ENCODE results near the gene VPS35.
"Not testable (repeated sequence)": the region's sequence is repeated elsewhere in the genome, so short reads cannot be mapped to it uniquely, and the experiment has no call there.

Gene VPS35

DNA sequence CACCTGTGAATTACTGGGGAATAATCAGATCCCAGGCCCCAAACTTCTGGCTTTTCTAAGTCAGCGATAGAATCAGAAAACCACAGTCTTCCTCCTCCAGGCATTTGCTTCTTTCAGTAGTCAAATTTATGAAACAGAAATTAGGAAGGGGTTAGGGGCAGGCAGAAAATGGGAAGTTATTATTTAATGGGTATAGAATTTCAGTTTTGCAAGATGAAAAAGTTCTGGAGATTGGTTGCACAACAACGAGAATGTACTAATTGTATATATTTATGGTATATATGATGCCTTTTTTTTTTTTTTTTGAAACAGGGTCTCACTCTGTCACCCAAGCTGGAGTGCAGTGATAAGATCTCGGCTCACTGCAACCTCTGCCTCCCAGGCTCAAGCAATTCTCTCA, 23.9 kb upstream of the VPS35 start:
- DNase-seq (ENCODE audit: low spot score), result no peak

- DNase-seq (ENCODE audit: low spot score), result no peak
These were observed 22.4 kb upstream of the VPS35 start for GRCh38 chr16:46711106-46712058.

GRCh38 chr16:46709469-46710005, 20.6 kb upstream of the VPS35 start:
- no peak for DNase-seq (ENCODE audit: low spot score)

- no peak for DNase-seq (ENCODE audit: low spot score)
These were observed 17.7 kb upstream of the VPS35 start for GRCh38 chr16:46706642-46707041.

DNA sequence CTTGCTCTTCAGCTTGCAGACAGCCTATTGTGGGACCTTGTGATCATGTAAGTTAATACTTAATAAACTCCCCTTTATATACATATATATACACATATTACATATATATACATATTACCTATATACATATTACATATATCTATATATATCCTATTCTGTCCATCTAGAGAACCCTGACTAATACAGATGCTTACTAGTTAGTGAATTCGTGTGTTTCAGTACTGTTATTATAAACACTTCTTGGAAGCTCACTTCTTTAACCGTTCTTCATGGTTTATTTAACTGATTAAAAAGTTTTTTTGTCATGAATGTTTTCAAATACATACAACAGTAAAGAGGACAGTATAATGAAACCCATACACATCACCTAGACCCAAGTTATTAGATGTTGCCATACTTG, 13.1 kb upstream of the VPS35 start:
- DNase-seq (ENCODE audit: low spot score), result no peak

DNA sequence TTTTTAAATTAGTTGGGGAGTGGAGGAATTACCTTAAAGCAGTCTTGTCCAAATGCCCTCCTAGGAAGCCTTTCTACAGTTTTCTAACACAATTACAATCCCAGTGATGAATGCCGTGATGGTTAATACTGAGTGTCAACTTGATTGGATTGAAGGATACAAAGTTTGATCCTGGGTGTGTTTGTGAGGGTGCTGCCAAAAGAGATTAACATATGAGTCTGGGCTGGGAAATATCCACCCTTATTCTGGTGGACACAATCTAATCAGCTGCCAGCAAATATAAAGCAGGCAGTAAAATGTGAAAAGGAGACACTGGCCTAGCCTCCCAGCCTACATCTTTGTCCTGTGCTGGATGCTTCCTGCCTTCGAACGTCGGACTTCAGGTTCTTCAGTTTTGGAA, 12.6 kb upstream of the VPS35 start:
- DNase-seq (ENCODE audit: low spot score), result no peak

DNA sequence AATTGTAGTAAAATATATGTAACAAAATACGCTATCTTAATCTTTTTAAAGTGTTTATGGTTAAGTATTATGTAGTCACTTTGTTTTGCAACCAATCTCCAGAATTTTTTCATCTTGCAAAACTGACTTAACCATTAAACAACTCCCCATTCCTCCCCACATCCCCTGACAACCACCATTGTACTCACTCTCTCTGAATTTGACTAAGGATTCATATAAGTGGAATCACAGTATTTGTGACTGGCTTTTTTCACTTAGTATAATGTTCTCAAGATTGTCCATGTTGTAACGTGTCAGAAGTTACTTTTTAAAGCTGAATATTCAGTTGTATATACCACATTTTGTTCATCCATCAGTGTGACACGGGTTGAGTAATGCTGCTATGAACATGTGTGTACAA, 11.1 kb upstream of the VPS35 start:
- no peak for DNase-seq (ENCODE audit: low spot score)

GRCh38 chr16:46696957-46697356, 8.0 kb upstream of the VPS35 start:
- no peak for DNase-seq (ENCODE audit: low spot score)

DNA sequence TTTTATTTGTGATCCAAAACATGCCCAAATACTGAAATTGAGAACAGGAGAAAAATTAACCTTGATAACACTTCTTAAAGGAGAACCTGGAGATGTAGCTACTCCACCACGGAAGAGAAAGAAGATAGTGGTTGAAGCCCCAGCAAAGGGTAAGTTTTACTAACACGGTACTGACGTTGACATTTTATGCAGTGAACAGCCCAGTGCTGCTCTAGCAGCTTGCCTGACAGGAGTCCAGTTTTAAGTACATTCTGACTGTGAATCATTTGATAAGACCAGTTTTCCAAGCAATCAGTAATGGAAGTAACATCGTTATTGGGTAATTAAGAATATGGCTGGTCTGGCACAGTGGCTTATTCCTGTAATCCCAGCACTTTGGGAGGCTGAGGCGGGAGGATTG, 7.0 kb upstream of the VPS35 start:
- no peak for DNase-seq (ENCODE audit: low spot score)

DNA sequence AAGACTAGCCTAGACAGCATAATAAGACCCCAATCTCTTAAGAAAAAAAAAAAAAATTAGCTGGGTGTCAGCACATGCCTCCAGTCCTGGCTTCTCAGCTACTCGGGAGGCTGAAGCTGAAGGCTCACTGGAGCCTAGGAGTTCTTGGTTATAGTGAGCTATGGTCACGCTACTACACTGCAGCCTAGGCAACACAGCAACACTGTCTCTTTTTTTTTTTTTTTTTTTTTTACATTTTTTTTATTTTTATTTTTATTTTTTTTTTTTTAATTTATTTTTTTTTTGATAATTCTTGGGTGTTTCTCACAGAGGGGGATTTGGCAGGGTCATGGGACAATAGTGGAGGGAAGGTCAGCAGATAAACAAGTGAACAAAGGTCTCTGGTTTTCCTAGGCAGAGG, 4.6 kb upstream of the VPS35 start:
- no peak for DNase-seq (ENCODE audit: low spot score)

- no peak for DNase-seq (ENCODE audit: low spot score)
These were observed 2.7 kb upstream of the VPS35 start for GRCh38 chr16:46691726-46692125.

DNA sequence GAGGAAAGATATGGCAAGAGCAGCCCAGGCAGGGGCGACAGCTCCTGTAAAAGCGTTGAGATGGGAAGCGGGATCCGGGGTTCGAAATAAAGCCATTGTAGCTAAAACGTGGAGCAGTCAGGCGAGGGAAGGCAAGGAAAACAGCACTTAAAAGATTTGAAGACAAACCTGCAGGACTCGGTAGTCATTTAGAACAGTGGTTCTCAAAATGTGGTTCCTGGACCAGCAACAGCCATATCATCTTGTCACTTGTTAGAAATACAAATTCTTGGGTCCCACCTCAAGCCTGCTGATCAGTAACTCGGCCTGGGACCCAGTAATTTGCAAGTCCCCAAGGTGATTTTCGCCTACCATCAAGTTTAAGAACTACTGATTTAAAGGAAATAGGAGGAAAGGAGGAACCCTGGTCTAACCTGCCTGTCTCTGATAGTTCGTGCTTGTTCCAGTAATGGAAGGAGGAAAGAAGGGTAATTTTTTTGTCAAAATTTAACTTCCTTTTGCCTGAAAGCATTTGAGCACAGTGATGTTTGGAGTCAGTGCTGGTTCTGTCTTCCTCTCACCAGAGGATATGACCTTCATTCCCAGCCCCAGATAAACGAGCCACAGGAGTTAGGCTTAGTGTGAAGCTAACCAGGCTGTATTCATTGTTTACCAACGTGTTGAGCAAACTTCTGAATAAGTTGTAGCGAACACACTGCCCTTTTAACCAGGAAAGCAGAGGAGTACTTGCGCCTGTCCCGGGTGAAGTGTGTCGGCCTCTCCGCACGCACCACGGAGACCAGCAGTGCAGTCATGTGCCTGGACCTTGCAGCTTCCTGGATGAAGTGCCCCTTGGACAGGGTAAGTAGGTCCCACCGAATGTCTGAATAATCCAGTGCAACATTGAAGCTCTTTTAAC, 1.6 kb upstream of the VPS35 start:
- no peak for DNase-seq (ENCODE audit: low spot score)

DNA sequence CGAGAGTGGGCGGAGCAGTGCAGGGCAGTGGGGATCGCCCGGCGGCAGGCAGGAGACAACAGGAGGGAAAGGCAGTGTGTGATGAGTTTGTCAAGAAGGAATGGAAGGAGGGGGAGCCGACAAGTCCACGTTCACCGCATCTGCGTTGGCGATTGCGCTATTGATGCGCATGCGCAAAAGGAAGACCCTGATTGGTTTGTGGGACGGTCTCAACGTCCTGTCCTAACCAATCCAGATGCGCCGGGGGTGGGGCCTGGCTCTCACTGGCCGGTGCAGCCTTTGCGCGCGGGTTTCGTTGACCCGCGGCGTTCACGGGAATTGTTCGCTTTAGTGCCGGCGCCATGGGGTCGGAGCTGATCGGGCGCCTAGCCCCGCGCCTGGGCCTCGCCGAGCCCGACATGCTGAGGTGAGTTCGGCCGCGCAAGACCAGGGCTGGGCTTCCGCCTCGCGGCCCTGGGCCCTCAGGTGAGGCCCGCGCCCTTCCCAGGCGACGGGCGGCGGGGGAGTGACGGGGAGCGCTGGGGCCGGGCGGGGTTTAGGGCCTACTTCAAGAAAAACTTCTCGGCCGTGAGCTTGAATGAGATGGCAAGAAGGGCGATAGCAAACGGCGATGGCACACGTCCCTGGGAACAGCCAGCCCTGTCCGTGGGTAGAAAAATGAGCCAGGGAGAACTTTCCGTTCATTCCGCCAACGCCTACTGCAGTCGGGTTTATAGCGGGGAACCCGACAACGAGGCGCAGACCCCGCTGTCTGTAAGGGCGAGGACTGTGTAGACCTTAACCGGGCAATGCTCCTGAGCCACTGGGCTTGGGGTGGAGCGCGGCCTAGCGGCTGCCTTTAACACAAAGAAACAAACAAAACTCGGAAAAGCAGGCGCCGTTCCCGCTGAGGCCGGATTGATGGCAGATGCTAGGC, 645 bp upstream of the VPS35 start, which contains the start of gene ORC6:
ORC6 (plus strand) TSS at position 295 of the 916 bp plus-strand sequence; CDS start at position 342, 47 bp downstream.
- DNase-seq (ENCODE audit: low spot score), result peak; percentile 96

GRCh38 chr16:46688101-46688653, 801 bp downstream of the VPS35 start:
- no peak for DNase-seq (ENCODE audit: low spot score)

DNA sequence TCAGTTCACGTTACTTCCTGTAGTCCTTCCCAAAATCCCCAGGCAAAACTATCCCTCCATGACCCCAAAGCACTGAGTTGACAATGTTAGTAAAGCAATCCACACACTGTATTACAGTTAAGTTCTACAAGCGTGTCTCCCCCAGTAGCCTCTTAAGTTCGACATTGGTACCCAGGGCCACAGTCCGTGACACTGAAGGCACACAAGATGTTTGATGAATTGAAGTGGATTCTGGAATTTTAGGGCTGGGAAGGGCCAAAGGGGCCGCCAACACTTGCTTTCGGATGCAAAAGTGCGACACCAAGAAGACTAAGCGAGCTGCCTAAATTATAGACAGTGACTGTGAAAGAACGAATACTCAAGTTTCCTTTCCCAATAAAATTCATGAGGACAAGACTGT, 1.5 kb downstream of the VPS35 start:
- no peak for DNase-seq (ENCODE audit: low spot score)

DNA sequence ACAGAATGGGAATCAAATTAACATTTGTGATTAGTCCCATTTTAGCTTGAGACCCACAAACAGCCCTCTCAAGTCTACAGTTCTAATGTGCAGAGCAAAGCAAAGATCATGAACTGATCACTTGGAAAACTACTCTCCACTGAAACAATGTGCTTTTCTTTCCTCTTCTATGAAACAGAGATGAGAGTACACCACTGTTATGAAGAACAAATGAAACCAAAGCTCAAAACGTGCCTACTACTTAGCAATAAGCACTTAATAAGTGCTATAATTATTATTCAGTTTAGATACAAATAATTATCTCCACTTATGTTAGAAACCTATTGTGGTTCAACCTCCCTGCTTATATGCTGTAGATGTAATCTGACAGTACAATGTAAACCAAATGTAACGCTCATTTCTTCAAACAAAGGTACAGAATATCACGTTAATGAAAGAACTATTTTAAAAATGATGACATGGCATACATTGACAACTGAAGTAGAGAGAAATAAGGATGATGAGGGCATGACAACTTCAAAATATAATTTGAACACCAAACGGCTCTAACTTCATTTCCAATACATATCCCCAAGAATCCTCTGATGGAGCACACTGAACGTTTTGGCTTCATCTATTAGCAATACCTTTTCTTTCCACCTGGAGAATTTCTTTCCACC, 2.0 kb downstream of the VPS35 start:
- DNase-seq (ENCODE audit: low spot score), result no peak

DNA sequence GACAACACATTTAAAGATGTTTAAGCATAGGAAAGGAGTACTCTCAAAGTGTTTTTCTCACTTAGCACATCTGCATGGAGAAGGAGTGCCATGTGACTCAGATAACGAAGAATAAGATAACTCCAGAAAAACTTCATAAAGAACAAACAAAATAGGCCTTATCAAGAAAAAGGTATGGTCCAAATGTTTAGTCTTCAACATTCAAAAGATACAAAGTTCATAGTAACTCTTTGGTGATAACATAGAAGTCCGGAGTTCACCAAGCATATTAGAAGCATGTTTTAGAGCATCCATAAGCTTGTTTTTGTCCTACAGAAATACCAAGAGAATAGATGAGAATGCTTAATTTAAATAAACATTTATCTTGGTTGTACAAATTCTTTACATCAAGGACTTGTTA, 7.1 kb downstream of the VPS35 start:
- DNase-seq (ENCODE audit: low spot score), result not testable (repeated sequence)

- DNase-seq (ENCODE audit: low spot score), result not testable (repeated sequence)
These were observed 11.0 kb downstream of the VPS35 start for GRCh38 chr16:46677943-46678342.

DNA sequence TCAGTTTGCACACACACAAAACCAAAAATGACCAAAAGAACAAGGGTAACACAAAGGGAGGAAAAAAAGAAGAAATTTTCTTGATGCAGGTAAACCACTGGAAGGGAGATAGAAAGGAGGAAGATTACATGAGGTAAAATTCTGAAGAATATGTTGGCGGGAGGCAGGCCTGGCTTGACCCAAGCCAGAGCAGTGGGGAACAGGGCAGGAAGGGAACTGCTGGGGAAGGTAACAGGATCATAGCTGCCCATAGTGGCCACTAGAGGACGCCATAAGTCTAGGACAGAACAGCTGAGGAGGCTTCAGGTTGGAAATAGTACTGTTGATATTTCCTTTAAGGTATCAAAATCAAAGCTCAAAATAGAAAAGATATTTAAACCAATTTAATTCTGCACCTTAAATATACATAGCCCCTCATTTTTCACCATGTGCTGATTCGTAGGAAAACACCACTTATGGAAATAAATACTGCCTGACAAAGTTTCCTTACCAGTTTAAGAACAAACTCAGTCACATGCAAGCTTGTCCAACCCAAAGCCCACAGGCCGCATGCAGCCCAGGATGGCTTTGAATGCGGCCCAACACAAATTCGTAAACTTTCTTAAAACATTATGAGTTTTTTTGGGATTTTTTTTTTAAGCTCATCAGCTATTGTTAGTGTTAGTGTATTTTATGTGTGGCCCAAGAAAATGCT, 15.5 kb downstream of the VPS35 start:
- DNase-seq (ENCODE audit: low spot score), result peak; percentile 76

DNA sequence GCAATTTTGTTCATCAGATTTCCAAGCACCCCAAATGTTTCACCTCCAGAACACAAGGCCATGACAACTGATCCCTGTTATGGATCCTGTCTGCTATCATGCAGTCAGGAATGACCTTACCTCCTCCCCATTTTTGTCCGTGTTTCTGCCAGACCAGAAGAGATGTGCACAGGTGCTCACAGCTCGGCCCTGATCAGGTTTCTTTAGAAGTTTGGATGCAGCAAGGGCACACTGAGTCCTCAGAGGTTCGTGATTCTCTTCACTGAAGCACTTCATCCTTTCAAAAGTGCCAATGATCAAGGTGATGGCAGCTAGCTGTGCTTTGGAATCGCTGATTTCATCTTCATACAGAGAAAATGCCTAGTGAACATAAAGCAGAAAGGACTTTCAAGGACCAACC, 26.9 kb downstream of the VPS35 start:
- DNase-seq (ENCODE audit: low spot score), result no peak

Measured in hematopoietic multipotent progenitor cell treated with erythropoietin and hydrocortisone succinate and interleukin-3 and kit ligand, for 15 days (in vitro differentiated cells).